Stimulated activated CD8-positive, alpha-beta memory T cell treated with anti-CD3 and anti-CD28 coated beads, Interleukin-7, amount 100 ng/mL, for 24 hours (primary cell): ENCODE measurements around the gene RIPK4.

ENCODE experiments used
- DNase-seq: peaks from one replicate; pipeline ENCODE4 v3.0.0-alpha.2; 2020; ENCODE audit warnings: low read depth

RIPK4 gene

DNA sequence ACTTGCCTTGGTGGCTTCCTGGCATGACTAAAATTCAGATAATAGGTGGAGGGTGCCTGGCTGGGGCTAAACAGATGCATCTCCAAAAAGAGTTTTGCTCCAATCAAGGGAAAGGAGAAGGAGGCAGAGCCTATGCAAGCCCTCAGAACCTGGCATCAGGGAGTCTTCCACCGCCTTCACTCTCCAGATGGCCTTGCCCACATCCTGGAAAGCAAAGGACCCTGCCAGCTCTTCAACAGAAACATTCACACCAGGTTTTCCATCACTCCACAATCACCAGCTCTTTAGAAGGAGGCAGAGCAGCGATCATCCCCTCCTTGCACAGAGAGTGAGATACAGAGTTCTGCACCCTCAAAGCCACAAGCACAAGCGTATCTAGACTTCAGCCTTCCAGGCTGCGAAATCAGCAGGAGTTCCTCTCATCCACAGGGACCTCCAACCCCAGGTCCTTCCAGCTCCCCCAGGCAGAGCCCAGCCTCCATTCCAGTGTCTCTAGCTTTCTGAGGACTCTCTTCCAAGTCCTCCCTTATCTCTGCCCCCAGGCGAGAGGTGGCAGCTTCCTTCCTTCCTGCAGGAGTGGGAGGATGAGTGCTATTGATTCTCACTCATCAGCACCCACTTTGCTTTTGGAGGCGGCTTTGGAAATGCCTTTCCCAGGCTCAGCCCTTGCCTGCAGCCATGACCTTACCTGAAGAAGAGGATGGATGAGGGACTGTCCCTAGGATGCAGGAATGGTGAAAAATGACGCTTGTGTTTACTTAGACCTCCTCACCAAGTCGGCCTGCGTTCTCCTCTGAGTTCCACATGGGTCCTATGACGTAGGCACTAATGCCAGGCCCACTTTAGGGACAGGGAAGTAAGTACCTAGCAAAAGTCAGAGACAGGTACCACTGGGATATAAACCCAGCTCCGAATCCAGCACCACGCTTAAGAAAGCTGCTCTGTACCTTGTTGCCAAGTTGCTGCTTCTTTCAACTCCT, 75.4 kb downstream of the RIPK4 start:
- DNase-seq: no peak
